ENCODE measurements around the gene ELL2. TPM values are rescaled to one million over a fixed set of nuclear protein-coding genes. Genes with fewer than 3 reads are reported as not detected.

ELL2 gene
- total and polyA plus RNA-seq, 2 of the 13 experiments (the other 11 are each of a cell fraction or from before 2014, with no cell fraction given), result 78.9 to 97.1 TPM

DNA sequence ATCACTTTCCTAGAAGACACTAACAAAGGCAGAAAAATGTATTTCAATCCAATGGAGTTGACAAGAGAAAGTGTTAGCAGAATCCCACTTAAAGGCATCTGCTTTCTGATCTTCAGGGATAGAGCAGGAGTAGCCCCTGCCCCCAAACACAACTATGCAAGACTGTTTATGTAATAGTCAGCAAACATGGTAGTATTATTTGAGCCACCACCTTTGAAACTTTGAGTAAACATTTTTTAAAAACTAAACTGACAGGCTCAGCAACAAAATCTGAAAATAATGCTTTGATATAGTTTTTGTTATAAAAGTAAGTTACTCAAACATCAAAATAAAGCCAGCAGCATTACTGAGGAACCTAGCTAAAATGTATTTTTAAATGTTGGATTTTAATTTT lies 4.8 kb downstream of the ELL2 start (continued):
- TF ChIP-seq, protein P1, sequence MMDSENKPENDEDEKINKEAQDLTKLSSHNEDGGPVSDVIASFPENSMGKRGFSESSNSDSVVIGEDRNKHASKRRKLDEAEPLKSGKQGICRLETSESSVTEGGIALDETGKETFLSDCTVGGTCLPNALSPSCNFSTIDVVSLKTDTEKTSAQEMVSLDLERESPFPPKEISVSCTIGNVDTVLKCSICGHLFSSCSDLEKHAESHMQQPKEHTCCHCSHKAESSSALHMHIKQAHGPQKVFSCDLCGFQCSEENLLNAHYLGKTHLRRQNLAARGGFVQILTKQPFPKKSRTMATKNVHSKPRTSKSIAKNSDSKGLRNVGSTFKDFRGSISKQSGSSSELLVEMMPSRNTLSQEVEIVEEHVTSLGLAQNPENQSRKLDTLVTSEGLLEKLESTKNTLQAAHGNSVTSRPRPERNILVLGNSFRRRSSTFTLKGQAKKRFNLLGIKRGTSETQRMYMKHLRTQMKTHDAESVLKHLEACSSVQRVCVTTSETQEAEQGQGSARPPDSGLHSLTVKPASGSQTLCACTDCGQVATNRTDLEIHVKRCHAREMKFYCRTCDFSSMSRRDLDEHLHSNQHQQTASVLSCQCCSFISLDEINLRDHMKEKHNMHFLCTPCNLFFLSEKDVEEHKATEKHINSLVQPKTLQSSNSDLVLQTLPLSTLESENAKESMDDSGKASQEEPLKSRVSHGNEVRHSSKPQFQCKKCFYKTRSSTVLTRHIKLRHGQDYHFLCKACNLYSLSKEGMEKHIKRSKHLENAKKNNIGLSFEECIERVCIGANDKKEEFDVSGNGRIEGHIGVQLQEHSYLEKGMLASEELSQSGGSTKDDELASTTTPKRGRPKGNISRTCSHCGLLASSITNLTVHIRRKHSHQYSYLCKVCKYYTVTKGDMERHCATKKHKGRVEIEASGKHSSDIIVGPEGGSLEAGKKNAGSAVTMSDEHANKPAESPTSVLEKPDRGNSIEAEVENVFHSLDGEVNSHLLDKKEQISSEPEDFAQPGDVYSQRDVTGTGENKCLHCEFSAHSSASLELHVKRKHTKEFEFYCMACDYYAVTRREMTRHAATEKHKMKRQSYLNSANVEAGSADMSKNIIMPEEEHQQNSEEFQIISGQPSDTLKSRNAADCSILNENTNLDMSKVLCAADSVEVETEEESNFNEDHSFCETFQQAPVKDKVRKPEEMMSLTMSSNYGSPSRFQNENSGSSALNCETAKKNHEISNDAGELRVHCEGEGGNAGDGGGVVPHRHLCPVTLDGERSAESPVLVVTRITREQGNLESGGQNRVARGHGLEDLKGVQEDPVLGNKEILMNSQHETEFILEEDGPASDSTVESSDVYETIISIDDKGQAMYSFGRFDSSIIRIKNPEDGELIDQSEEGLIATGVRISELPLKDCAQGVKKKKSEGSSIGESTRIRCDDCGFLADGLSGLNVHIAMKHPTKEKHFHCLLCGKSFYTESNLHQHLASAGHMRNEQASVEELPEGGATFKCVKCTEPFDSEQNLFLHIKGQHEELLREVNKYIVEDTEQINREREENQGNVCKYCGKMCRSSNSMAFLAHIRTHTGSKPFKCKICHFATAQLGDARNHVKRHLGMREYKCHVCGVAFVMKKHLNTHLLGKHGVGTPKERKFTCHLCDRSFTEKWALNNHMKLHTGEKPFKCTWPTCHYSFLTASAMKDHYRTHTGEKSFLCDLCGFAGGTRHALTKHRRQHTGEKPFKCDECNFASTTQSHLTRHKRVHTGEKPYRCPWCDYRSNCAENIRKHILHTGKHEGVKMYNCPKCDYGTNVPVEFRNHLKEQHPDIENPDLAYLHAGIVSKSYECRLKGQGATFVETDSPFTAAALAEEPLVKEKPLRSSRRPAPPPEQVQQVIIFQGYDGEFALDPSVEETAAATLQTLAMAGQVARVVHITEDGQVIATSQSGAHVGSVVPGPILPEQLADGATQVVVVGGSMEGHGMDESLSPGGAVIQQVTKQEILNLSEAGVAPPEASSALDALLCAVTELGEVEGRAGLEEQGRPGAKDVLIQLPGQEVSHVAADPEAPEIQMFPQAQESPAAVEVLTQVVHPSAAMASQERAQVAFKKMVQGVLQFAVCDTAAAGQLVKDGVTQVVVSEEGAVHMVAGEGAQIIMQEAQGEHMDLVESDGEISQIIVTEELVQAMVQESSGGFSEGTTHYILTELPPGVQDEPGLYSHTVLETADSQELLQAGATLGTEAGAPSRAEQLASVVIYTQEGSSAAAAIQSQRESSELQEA (CRISPR knock-in tag; IDR thresholded peaks at IDR 0.05; ENCODE audit: not compliant biosample characterization), result no peak
- TF ChIP-seq FOXP1 (IDR thresholded peaks at IDR 0.05) (no peak), FOXP1 (CRISPR knock-in tag; IDR thresholded peaks at IDR 0.05) (peak; percentile 53; the same call in 1 of the 2 replicates), PPARG (CRISPR knock-in tag; conservative IDR thresholded peaks at IDR 0.05) (0 out of 2 replicates have a peak, but pooled peaks have one; percentile 14), KAT7 (CRISPR knock-in tag; IDR thresholded peaks at IDR 0.05; ENCODE audit: borderline replicate concordance) (no peak), RBAK (CRISPR knock-in tag; IDR thresholded peaks at IDR 0.05) (peak; percentile 54; the same call in 1 of the 2 replicates), CBX1 (IDR thresholded peaks at IDR 0.05; ENCODE audit: low read depth) (no peak), KDM4B (CRISPR knock-in tag; IDR thresholded peaks at IDR 0.05) (no peak), SSRP1 (CRISPR knock-in tag; IDR thresholded peaks at IDR 0.05) (0 out of 2 replicates have a peak, but pooled peaks have one; percentile 46)
- TF ChIP-seq, protein P2, sequence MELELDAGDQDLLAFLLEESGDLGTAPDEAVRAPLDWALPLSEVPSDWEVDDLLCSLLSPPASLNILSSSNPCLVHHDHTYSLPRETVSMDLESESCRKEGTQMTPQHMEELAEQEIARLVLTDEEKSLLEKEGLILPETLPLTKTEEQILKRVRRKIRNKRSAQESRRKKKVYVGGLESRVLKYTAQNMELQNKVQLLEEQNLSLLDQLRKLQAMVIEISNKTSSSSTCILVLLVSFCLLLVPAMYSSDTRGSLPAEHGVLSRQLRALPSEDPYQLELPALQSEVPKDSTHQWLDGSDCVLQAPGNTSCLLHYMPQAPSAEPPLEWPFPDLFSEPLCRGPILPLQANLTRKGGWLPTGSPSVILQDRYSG (CRISPR knock-in tag; IDR thresholded peaks at IDR 0.05), result no peak
- TF ChIP-seq, protein P3, sequence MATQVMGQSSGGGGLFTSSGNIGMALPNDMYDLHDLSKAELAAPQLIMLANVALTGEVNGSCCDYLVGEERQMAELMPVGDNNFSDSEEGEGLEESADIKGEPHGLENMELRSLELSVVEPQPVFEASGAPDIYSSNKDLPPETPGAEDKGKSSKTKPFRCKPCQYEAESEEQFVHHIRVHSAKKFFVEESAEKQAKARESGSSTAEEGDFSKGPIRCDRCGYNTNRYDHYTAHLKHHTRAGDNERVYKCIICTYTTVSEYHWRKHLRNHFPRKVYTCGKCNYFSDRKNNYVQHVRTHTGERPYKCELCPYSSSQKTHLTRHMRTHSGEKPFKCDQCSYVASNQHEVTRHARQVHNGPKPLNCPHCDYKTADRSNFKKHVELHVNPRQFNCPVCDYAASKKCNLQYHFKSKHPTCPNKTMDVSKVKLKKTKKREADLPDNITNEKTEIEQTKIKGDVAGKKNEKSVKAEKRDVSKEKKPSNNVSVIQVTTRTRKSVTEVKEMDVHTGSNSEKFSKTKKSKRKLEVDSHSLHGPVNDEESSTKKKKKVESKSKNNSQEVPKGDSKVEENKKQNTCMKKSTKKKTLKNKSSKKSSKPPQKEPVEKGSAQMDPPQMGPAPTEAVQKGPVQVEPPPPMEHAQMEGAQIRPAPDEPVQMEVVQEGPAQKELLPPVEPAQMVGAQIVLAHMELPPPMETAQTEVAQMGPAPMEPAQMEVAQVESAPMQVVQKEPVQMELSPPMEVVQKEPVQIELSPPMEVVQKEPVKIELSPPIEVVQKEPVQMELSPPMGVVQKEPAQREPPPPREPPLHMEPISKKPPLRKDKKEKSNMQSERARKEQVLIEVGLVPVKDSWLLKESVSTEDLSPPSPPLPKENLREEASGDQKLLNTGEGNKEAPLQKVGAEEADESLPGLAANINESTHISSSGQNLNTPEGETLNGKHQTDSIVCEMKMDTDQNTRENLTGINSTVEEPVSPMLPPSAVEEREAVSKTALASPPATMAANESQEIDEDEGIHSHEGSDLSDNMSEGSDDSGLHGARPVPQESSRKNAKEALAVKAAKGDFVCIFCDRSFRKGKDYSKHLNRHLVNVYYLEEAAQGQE (IDR thresholded peaks at IDR 0.05; ENCODE audit: borderline replicate concordance in 1 of 2, low read depth in 1 of 2, low read length in 2 of 2), result 0 out of 4 replicates have a peak, but pooled peaks of 1 of the 2 experiments have one; percentile 22
- TF ChIP-seq, protein P4, sequence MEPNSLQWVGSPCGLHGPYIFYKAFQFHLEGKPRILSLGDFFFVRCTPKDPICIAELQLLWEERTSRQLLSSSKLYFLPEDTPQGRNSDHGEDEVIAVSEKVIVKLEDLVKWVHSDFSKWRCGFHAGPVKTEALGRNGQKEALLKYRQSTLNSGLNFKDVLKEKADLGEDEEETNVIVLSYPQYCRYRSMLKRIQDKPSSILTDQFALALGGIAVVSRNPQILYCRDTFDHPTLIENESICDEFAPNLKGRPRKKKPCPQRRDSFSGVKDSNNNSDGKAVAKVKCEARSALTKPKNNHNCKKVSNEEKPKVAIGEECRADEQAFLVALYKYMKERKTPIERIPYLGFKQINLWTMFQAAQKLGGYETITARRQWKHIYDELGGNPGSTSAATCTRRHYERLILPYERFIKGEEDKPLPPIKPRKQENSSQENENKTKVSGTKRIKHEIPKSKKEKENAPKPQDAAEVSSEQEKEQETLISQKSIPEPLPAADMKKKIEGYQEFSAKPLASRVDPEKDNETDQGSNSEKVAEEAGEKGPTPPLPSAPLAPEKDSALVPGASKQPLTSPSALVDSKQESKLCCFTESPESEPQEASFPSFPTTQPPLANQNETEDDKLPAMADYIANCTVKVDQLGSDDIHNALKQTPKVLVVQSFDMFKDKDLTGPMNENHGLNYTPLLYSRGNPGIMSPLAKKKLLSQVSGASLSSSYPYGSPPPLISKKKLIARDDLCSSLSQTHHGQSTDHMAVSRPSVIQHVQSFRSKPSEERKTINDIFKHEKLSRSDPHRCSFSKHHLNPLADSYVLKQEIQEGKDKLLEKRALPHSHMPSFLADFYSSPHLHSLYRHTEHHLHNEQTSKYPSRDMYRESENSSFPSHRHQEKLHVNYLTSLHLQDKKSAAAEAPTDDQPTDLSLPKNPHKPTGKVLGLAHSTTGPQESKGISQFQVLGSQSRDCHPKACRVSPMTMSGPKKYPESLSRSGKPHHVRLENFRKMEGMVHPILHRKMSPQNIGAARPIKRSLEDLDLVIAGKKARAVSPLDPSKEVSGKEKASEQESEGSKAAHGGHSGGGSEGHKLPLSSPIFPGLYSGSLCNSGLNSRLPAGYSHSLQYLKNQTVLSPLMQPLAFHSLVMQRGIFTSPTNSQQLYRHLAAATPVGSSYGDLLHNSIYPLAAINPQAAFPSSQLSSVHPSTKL (CRISPR knock-in tag; IDR thresholded peaks at IDR 0.05), result peak; percentile 74

All from HepG2 (cell line).